HG03354 (cell line): Measurements from ENCODE around the gene GHDC.
"Not testable (repeated sequence)": the region's sequence is repeated elsewhere in the genome, so short reads cannot be mapped to it uniquely, and the experiment has no call there.

Experiments
- ATAC-seq: cut with Tn5 transposase; IDR thresholded peaks from one replicate; pipeline ENCODE4 v1.9.1; 2021; ENCODE audit warnings: mild to moderate bottlenecking; ENCODE audit not compliant: unreplicated experiment, poor library complexity, severe bottlenecking

GHDC gene

DNA sequence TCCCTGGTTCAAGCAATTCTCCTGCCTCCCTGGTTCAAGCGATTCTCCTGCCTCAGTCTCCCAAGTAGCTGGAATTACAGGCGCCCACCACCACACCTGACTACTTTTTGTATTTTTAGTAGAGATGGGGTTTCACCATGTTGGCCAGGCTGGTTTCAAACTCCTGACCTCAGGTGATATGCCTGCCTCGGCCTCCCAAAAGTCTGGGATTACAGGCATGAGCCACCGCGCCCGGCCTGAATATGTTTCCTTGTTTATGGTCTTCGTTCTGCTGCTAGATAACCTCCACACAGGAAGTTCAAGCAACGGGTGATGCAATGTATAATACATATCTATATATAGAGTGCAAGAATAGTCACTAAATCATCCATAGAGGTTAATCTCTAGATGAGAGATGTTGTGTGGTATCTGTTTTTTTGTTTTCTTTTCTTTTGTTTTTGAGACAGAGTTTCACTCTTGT, 11.9 kb upstream of the GHDC start:
- not testable (repeated sequence) for ATAC-seq

DNA sequence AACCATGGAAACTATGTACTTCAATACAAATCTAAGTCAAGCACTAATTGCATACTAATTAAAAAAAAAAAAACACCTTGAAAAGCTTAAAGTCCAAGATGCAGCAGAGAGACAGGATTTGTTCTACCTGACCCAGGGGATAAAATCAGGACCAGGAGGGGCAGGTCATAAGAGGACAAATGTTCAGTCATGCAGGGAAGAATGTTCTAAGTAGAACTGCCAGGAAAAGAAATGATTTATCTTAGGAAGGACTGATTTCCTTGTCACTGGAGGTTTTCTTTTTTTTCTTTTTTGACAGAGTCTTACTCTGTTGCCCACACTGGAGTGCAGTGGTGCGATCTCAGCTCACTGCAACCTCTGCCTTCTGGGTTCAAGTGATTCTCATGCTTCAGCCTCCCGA, 9.1 kb upstream of the GHDC start:
- ATAC-seq: no peak

DNA sequence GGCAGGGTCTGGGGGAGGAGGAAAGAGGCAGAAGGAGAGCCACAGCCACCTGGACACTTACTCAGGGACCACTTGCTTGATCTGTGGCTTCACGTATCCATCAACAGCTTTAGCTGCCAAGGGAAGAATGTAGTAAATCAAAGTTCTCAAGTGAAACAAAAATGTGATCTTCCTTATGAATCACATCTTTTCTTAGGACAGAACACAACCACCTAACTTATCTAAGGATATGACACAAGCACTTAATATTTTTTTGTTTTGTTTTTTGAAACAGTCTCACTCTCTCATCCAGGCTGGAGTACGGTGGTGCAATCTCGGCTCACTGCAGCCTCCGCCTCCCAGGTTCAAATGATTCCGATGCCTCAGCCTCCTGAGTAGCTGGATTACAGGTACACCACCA, 8.4 kb upstream of the GHDC start:
- ATAC-seq: no peak

DNA sequence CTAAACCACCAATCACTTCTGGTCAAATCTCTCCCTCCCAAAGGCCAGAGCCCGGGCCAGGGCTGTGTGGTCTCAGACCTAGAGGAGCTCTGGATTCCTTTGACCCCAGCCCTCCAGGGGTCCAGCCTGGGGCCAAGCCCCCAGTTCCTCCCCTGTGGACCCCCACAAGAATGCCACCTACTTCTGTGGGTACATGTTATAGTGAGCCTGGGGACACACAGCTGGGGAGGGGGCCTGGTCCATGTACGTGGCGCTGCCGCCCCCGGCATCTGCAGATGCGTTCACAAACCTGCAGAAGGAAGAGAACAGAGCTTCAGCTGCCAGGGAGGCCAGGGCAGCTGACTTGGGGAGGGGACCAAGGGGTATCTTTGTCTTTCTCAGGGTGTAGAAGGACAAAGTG, 7.9 kb upstream of the GHDC start:
- ATAC-seq: no peak

DNA sequence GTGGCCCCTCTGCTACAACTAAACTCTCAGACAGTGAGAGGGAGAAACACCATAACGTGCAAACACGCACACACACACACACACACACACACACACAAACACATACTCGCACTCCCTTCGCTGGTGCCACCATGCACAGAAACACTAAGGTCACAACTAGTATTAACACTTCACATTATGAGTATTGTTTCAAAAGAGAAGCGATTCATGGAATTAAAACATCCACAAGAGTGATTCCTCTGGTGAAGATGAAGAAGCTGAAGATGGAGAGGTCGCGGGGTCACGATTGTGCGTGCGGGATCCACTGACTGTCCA, 7.1 kb upstream of the GHDC start:
- no peak for ATAC-seq

DNA sequence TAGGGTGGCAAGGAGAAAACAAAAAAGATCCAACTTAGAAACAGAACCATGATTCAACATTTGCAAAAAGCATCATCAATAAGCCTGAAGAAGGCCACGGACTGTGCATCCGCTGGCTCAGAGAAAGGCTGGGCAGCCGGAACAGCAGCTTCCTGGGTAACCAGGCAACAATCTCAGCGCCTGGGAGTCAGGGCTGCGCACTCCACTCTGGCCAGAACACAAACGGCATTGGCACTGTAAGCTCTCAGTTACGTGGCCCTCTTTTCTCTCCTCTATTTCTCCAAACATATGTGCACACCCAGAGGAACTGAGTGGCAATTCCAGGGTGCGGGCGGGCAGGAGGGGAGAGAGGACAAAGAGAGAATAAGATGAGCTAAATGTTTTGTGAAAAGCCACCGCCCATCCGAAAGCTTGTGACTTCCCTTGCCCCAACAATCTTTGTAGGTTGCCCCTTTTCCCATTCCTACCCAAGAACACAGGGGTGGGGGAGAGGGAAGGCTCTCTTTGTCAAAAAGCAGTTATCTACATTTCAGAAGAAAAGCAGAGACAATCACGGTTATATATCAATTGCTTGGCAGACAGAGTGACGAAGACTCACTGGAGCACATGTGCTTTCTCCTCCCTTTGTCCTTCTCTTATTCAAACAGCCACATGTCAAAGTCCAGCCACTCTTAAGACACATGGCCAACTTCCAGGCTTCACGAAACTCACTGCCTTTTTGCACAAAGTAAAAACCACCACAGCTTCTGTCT, 6.6 kb upstream of the GHDC start:
- no peak for ATAC-seq

DNA sequence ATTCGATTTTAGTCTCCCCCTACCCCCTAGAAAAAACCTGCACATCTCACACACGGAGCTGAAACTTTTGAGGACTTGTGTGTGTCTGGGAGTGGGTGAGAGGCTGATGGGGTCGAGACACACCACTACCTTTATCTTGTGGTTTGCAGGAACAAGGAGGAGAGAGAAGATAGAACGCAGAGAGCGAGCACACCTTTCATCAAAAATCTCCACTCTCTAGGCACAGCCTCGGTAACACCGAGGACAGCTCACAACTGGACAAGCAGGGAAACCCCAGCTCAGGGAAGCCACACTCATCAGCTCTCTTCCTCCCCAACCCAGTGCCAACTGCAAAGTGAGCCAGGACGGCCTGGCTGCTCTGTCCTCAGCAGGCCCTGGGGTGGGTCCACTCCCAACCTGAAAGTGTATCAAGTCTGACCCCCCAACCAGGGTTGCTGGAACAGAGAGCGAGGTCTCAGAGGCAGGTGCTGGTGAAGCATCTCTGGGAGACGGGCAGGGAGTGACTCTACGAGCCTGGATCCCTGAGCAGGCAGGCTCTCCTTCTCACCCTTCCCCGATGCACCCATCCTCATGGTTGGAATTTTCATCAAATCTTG, 5.2 kb upstream of the GHDC start:
- ATAC-seq: no peak

DNA sequence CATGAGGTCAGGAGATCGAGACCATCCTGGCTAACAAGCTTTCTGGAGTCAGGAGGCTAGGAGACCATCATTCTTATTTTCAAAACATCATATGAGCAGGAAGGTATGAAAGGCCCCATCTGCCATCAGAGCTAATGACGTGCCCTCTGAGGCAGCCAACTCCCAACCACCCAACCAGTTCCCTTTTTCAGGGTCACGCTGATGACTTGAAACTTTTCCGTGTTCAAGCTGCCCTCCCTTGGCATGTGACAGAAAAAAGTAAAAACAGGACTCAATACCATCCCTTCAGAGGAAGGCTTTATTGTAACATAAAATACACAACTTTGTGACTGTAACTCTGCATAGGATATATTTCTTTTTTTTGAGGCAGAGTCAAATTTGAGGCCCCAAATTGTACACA, 4.6 kb upstream of the GHDC start:
- ATAC-seq: no peak

DNA sequence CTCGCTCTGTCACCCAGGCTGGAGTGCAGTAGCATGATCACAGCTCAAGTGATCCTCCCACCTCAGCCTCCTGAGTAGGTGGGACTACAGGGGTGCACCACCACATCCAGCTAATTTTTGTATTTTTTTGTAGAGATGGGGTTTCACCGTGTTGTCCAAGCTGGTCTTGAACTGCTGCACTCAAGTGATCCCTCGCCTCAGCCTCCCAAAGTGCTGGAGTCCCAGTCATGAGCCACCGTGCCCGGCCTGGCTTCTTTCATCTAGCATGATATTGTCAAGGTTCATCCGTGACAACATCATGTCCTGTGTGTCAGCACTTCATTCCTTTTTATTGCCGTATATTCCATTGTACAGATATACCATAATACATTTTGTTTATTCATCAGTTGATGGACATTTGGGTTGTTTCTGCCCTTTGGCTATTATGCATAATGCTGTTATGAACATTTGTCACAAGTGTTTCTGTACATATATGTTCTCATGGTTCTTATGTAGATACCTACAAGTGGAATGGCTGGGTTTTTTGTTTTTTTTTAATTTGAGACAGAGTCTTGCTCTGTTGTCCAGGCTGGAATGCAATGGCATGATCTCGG, 3.4 kb upstream of the GHDC start:
- ATAC-seq: no peak

DNA sequence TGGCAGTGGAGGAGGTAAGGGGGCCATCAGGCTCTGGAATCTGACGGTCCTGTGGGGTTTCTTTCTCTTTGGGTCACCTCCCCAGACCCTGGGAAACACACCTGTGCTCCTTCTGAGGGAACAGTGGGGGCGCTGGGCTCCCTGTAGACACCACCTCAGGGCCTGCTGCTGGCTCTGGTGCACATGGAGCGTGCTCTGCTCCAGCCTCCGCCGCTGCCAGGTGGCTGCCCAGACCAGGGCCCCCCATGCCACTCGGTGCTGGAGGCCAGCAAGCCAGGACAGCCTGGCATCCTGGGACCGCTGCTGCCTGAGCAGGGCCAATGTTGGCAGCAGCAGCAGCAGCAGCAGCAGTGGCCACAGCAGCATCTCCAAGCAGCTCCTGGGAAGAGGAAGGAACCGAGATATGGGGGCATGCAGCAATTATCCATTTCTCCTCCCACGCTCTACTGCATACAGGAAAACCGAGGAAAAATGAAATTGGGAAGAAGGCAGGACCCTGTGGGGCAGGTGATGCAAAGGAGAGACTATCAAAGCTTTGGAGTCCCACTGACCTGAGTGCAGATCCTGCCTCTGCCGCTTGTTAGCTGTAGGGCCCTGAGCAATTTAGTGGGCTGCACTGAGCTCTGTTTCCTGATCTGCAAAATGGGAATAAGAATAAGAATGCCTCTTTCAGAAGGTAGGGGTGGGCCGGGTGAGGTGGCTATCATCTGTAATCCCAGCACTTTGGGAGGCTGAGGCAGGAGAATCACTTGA, 902 bp downstream of the GHDC start:
- ATAC-seq: no peak

DNA sequence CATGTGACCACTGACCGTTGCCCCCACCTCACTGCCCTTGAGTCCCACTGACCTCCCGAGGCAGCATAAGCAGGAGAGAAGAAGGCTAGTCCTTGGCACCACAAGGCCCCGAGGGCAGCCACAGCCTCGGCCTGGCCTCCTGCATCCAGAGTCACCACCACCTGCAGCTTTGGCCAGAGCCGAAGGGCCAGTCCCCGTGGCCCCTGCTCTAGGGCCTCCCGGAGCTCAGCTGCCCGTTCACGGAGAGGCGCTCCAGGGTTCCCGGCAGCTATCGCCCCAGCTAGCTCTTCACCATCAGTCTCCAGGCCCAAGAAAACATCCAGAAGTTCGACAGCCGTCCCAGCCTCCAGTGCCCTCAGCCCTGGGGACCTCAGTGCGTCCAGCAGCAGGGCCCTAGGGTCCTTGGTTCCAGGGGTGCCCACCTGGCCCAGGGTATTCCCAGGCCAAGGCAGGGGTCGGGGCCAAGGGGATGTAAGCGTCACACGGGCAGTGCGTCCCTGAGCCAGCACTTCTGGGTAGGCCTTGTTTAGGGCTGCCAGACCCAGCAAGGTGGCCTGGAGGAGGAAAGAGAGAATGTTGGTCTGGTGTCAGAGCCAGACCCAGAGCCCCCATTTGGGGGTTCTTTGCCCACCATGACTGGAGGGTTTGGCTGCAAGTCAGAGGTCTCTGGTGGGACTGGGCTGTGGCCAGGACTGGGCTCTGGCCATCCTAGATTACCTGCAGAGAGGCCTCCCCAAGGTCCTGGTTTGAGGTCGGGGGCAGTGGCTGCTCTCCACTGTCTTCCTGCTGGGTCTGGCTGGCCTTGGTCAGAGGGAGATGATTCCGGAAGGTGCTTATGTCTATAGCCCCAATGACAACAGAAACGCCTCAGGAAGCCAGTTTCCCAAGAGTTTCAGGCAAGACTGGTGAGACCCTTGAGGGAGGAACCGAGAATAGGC, 1.8 kb downstream of the GHDC start:
- ATAC-seq: no peak

DNA sequence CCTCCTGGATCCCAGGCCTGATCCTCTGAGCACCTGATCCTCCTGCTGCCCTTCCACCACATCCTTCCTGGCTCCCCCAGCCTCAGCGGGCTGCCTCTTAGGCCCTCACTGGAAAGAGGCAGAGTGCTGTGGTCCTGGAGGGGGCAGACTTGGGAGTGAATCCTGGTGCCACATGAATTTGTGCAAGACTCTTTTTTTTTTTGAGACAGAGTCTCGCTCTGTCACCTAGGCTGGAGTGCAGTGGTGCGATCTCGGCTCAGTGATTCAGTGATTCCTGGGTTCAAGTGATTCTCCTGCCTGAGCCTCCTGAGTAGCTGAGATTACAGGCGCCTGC, 3.1 kb downstream of the GHDC start:
- no peak for ATAC-seq

DNA sequence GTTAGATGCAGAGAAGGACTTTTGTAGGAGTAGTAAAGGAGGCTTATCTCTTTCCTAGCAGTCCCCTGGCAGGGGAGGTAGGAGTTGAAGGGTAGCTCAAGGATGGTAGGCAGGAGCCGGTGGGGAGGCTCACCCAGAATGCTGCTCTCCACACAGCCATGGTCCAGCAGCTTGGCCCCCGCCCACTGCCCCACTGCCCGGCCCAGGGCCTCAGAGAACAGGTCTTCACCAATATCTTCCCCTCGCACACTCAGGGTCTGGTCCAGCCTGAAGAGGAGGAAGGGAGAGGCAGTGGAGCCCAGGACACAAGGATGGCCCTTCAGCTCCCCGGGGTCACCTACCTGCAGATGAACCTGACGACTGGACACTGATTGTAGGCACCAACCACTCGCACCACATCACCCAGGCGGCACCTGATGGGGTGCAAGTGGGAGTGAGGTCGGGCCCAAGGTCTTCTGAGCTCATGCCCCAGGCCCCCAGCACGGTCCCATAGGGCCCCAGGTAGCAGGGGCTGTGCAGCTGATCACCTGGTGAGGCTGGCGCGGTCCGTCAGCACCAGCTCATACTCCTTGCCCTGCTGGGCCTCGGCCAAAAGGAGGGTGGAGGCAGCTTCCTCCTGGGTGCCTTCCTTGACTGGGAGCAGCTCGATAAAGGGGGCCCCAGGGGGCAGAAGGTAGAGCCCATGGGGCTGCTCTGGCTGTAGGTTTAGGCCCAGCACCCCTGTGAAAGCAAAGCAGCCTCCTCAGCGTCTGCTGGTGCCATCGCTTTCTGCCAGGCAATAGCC, 3.6 kb downstream of the GHDC start:
- no peak for ATAC-seq

DNA sequence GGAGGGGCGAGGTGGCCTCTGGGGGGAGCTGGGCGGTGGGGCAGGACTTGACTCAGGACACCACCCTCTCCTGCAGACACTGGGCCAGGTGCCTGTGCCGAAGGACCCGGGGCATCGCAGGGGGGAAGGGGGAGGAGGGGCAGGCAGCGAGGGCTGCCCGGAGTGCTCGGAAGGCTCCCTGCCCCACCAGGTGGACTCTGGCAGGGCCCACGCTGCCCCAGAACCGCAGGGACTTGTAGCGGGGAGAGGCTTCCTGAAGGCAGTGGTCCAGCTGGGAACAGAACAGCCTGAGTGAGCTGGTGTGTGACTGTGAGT, 4.7 kb downstream of the GHDC start:
- ATAC-seq: no peak

DNA sequence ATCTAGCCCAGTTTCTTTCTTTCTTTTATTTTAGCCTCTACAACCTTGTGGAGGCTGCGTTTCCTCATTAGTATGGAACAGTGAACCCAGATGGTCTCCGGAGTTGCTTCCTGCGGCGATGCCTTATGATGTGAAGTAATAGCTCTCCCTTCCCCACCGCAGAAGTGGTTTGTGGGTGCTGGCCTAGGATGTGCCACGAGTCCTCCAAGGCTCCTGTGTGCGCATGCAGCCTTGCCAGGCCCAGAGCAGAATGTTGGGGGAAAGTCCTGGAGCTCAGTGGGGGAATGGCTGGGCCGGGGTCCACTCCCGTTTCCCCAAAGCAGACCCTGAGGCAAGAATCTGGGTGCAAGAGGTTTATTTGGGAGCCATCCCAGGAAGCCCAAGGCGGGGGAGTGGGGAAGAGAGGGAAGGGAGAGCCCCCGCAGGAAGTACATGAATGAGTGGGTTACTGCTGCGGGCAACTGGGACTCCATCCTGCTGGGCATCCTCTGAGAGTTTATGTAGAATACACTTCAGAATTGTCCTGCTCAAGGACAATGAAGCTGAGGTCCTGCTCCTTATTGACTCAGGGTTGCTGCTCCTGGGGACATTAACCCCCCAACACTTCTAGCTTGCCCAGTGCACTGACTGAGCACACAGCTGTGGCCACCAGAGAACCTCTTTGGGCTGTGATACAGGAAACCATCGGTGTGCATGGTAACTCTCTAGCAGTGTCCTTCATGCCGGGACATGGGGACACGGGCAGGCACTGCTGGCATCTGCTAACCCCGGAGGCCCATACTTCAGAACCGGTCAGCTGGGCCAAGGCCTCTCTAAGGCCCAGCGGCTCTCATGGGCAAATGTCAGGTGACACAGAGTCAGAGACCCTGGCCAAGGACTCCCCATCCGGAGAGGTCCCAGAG, 5.3 kb downstream of the GHDC start:
- ATAC-seq: no peak

DNA sequence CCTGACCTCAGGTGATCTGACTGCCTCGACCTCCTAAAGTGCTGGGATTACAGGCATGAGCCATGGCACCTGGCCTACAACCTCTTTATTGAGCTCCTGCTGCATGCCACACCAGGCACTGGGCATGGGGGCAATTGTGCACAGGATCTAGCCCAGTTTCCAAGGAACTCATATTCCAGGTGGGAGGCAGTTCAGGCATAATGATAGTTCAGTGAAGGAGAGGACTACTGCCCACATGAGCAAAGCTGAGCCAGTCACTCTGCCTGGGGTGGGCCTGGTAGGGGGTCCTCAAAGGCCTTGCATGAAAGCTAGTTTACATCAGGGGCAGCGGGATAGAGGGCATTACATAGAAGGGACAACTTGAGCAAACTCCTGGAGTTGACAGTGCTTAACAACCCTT, 6.5 kb downstream of the GHDC start:
- ATAC-seq: no peak

DNA sequence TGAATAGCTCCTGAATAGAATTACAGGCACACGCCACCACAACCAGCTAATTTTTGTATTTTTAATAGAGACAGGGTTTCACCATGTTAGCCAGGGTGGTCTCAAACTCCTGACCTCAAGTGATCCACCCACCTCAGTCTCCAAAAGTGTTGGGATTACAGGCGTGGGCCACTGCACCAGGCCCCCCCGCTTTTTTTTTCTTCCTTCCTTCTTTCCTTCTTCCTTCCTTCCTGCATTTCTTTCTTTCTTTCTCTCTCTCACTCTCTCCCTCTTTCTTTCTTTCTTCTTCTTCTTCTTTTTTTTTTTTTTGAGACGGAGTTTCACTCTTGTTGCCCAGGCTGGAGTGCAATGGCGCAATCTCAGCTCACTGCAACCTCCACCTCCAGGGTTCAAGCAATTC, 8.1 kb downstream of the GHDC start:
- ATAC-seq: not testable (repeated sequence)

DNA sequence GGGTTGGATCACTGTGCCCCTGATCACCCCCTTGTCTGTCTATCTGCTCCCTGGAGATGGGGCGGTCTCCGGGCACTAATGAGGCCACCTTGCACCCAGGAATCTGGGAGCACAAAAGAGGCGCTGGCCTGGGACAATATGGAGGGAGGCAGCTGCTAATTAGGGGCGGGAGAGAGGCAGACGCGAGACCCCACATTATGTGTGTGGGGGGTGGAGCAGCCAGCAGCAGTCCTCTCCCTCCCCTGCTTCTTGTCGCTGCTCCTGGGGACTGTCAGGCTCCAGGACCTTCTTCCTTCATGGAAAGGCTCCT, 8.7 kb downstream of the GHDC start:
- no peak for ATAC-seq
